Measurements from ENCODE around the gene HAS3. TPM values are rescaled to one million over a fixed set of nuclear protein-coding genes. Genes with fewer than 3 reads are reported as not detected.

HAS3 gene
- total RNA-seq, 2 donors from 2014 or later = 5.1 to 19.9 TPM

- intact Hi-C loops (cut with DNase I) = no loop called here
- Histone ChIP-seq H3K36me3 (peaks cover 4% of the 10 kb centered on the region), H3K9me3 (no peaks in the 10 kb centered on the region), H3K27me3 (no peaks in the 10 kb centered on the region), H3K4me1 (no peaks in the 10 kb centered on the region), H3K9ac (ENCODE audit: low read depth in 2 of 2, low read length in 2 of 2) (no peak overlapping the region), H3K27ac (no peak overlapping the region), H3K4me3 (no peak overlapping the region)
- no peak for TF ChIP-seq CTCF (IDR thresholded peaks at IDR 0.05)
- no peak for DNase-seq
These were observed 11.5 kb downstream of the HAS3 start for GRCh38 chr16:69116906-69117305.

GRCh38 chr16:69118468-69118867 is 13.0 kb downstream of the HAS3 start:
- Histone ChIP-seq H3K36me3 (peaks cover 4% of the 10 kb centered on the region), H3K27ac (no peak overlapping the region), H3K9me3 (no peaks in the 10 kb centered on the region), H3K27me3 (no peaks in the 10 kb centered on the region), H3K4me1 (no peaks in the 10 kb centered on the region), H3K9ac (ENCODE audit: low read depth in 2 of 2, low read length in 2 of 2) (no peak overlapping the region), H3K4me3 (no peak overlapping the region)
- TF ChIP-seq CTCF (IDR thresholded peaks at IDR 0.05) = no peak
- no peak for DNase-seq
- intact Hi-C loops (cut with DNase I) = no loop called here

- TF ChIP-seq CTCF (IDR thresholded peaks at IDR 0.05) = no peak
- DNase-seq = no peak
- Histone ChIP-seq H3K36me3 (peaks cover 4% of the 10 kb centered on the region), H3K27me3 (no peaks in the 10 kb centered on the region), H3K4me3 (no peak overlapping the region), H3K9ac (ENCODE audit: low read depth in 2 of 2, low read length in 2 of 2) (no peak overlapping the region), H3K4me1 (no peaks in the 10 kb centered on the region), H3K9me3 (no peaks in the 10 kb centered on the region), H3K27ac (no peak overlapping the region)
- intact Hi-C loops (cut with DNase I) = no loop called here
These were observed 13.5 kb downstream of the HAS3 start for GRCh38 chr16:69118994-69119393.

GRCh38 chr16:69119536-69119935 is 14.1 kb downstream of the HAS3 start:
- peaks cover 4% of the 10 kb centered on the region for H3K36me3 ChIP-seq
- no peak for TF ChIP-seq CTCF (IDR thresholded peaks at IDR 0.05)
- H3K4me3 ChIP-seq = no peak overlapping the region
- no peak overlapping the region for H3K9ac ChIP-seq (ENCODE audit: low read depth in 2 of 2, low read length in 2 of 2)
- DNase-seq = no peak
- H3K9me3 ChIP-seq = no peaks in the 10 kb centered on the region
- H3K27me3 ChIP-seq = no peaks in the 10 kb centered on the region
- intact Hi-C loops (cut with DNase I) = no loop called here
- no peaks in the 10 kb centered on the region for H3K4me1 ChIP-seq
- no peak overlapping the region for H3K27ac ChIP-seq

GRCh38 chr16:69120096-69120664 is 14.7 kb downstream of the HAS3 start:
- TF ChIP-seq CTCF (IDR thresholded peaks at IDR 0.05) = no peak
- intact Hi-C loops (cut with DNase I) = loop anchor here (5.0 kb wide), 2 partner anchors 218 to 273 kb away; no protein-coding TSS in a partner anchor
- no peak overlapping the region for H3K4me3 ChIP-seq
- DNase-seq = no peak
- no peaks in the 10 kb centered on the region for H3K27me3 ChIP-seq
- no peak overlapping the region for H3K27ac ChIP-seq
- no peaks in the 10 kb centered on the region for H3K9me3 ChIP-seq
- no peaks in the 10 kb centered on the region for H3K4me1 ChIP-seq
- H3K36me3 ChIP-seq = peaks cover 4% of the 10 kb centered on the region
- no peak overlapping the region for H3K9ac ChIP-seq (ENCODE audit: low read depth in 2 of 2, low read length in 2 of 2)

Data from colonic mucosa (tissue), 4 donors.